Epithelial cell of esophagus (primary cell): ENCODE data around the gene JAM3.
A peak's percentile ranks its signal among the peaks of the same experiment; 100 is the strongest.

Experiments used
- DNase-seq: peaks from one replicate; pipeline ENCODE4 v3.0.0; 2010; ENCODE audit warnings: low read depth
- H3K4me3 ChIP-seq: 2 replicates; pipeline ENCODE4 v1.5.1; 2011; ENCODE audit warnings: mild to moderate bottlenecking, low read length, control low read depth
- TF ChIP-seq, protein P1 (sequence below): IDR thresholded peaks from 2 replicates; pipeline ENCODE4 v1.5.1; 2011; ENCODE audit warnings: low read depth, mild to moderate bottlenecking, low read length, control low read depth, inconsistent platforms; ENCODE audit not compliant: insufficient read depth; ENCODE audit errors: missing control alignments

The JAM3 gene

DNA sequence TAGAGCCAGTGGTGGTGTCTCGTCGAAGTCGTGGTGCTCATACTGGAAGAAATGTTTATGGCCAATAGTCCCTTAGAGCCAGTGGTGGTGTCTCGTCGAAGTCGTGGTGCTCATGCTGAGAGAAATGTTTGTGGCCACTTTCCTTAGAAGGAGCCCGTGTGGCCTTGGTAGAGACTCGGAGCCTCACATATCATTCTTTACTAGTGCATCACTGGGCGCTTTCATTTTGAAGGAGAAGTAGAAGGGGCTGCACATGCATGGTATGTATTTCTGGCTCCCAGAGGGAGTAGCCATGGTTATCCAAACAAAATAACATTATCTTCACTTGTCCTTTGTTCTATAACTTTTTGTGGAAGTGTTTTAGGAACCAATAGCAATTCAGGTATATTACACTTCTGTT is 69.5 kb downstream of the JAM3 start:
- TF ChIP-seq, protein P1, sequence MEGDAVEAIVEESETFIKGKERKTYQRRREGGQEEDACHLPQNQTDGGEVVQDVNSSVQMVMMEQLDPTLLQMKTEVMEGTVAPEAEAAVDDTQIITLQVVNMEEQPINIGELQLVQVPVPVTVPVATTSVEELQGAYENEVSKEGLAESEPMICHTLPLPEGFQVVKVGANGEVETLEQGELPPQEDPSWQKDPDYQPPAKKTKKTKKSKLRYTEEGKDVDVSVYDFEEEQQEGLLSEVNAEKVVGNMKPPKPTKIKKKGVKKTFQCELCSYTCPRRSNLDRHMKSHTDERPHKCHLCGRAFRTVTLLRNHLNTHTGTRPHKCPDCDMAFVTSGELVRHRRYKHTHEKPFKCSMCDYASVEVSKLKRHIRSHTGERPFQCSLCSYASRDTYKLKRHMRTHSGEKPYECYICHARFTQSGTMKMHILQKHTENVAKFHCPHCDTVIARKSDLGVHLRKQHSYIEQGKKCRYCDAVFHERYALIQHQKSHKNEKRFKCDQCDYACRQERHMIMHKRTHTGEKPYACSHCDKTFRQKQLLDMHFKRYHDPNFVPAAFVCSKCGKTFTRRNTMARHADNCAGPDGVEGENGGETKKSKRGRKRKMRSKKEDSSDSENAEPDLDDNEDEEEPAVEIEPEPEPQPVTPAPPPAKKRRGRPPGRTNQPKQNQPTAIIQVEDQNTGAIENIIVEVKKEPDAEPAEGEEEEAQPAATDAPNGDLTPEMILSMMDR, result no peak
- no peak overlapping the region for H3K4me3 ChIP-seq
- DNase-seq, result no peak

DNA sequence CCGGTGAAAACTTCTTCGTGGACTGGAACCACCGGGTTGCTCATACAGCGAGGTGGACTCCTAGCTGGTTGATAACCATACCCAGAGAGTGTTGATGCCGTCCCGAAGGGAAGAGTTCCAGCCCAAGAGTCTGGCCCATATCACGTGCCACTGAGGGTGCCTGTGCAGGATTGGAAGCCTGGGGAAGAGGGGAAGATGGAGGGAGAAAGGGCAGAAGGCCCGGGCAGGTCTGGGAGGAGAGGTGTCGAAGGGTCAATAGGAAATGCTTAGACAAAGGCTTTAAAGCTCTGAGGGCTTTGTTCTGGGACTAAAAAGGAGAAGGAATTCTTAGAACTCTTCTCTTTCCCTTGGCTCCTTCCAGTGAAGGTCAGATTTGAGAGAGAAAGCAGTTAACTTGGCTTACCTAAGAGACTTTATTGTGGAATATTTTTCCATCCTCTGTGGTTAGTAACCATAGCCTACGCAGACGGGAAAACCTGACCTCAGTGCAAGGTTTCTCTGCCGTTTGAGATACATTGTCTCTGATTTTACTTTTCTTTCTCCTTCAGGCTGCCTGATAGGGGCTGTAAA is 70.5 kb downstream of the JAM3 start:
- TF ChIP-seq, protein P1, result no peak
- no peak overlapping the region for H3K4me3 ChIP-seq

DNA sequence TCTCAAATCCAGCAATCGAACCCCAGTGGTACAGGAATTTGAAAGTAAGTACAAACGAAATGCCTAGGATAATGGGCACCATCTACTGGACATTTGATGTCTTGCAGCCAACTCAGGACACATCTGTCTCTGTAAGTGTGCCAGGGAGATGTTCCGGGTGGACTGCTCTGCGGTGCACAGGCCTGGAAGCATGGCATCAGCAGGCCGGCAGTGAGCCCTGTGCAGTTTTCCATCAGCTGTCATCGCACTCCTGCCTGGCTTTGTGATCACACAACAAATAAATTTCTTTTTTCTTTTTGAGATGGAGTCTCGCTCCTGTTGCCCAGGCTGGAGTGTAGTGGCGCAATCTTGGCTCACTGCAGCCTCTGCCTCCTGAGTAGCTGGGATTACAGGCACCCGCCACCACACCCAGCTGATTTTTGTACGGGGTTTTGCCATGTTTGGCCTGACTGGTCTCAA is 71.0 kb downstream of the JAM3 start:
- DNase-seq, result peak; percentile 73
- no peak overlapping the region for H3K4me3 ChIP-seq
- TF ChIP-seq, protein P1, result peak; percentile 92

More for the DNA sequence above, 70.5 kb downstream of the JAM3 start:
- DNase-seq, result no peak

DNA sequence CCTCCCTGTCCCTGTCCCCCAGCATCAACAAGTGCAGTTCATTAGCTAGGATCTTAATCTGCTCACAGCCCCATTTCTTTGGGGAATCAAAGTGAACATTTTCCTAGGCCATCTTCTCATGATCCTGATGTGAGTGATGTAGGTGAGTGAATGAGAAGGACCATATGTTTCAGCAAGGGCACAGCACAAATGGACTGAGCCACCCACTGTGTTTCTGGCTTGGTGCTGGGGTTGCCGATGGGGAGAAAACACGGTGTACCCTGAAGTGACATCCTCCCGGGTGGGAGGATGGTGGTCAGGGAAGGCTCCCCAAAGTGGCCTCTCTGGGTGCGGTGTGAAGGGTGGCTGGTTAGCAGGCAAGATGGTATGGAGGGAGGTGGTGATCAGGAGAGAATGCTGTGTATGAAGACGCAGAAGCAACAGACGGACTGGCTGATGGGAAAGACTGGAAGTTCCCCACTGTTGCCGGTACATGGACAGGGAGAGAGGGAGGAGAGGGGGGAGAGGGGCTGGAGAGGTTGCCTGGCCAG is 72.2 kb downstream of the JAM3 start:
- TF ChIP-seq, protein P1, result no peak
- H3K4me3 ChIP-seq, result no peak overlapping the region
- no peak for DNase-seq

DNA sequence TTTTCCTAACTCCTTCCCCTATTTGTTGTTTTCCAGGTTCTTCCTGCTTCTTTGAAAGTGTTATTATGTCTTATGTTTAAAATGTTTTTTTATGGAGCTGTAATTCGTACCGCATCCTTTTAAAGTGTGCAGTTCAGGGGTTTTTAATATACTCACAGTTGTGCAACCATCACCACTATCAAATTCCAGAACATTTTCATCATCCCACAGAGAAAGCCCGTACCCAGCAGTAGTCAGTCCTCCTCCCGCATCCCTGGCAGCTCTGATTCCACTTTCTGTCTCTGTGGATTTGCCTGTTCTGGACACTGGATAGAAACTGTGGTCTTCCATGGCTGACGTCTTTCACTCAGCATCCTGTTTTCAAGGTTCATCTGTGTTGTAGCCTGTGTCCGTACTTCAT is 73.7 kb downstream of the JAM3 start:
- H3K4me3 ChIP-seq, result no peak overlapping the region
- DNase-seq, result no peak
- TF ChIP-seq, protein P1, result no peak

DNA sequence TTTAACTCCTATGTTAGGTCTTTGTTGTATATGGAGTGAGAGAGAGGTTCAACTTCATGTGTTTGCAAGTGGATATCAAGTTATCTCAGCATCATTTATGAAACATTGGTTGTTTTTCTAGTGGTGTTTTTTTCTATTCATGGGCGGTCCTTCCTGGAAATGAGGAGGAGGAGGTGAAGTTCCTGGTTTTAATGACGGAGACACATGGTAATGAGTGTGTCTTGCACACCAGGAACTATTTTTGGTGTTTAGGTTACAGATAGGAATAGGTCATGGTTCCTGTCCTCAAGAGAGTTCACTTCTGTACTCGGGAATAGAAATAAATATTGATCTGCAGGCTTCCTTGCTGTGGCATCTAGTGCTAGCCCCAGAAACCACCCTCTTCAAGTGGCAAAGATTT is 74.9 kb downstream of the JAM3 start:
- no peak overlapping the region for H3K4me3 ChIP-seq
- DNase-seq, result no peak
- TF ChIP-seq, protein P1, result no peak

DNA sequence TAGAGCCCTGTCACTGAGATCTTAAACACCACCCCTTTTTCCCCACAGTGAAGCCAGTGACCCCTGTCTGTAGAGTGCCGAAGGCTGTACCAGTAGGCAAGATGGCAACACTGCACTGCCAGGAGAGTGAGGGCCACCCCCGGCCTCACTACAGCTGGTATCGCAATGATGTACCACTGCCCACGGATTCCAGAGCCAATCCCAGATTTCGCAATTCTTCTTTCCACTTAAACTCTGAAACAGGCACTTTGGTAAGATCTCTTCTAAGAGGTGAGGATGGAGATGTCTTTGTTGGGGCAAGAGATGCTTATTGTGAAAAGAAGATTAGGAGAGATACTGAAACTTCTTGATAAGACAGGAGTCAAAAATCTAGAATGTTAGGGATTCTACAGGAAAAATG is 75.9 kb downstream of the JAM3 start:
- TF ChIP-seq, protein P1, result no peak
- H3K4me3 ChIP-seq, result no peak overlapping the region
- no peak for DNase-seq
